Panc1 (cell line): ENCODE data around the gene ZNF324. TPM values are rescaled to one million over a fixed set of nuclear protein-coding genes. Genes with fewer than 3 reads are reported as not detected.

ENCODE experiments used
- total RNA-seq: library from RNA; stranded (reverse); gene quantifications from one replicate; pipeline ENCODE4 v1.2.1, GENCODE V29; 2021; ENCODE audit not compliant: unreplicated experiment

Gene ZNF324
- total RNA-seq, 1 experiment from 2014 or later: 12.8 TPM

Other genes starting within 250 kb of the ZNF324 start
- gene ZNF544, start 238.2 kb upstream of the ZNF324 start, total RNA-seq: 48.5 TPM
- gene ZNF8, start 188.1 kb upstream of the ZNF324 start, total RNA-seq: 12.6 TPM
- 84.0 TPM for gene ERVK3-1, start 161.7 kb upstream of the ZNF324 start, total RNA-seq
- 6.6 TPM for gene ZSCAN22, start 140.1 kb upstream of the ZNF324 start, total RNA-seq
- 47.4 TPM for gene A1BG, start 113.6 kb upstream of the ZNF324 start, total RNA-seq
- 1.9 TPM for gene ZNF497, start 104.3 kb upstream of the ZNF324 start, total RNA-seq
- 1.6 TPM for gene ZNF837, start 86.0 kb upstream of the ZNF324 start, total RNA-seq
- gene RPS5, start 79.8 kb upstream of the ZNF324 start, total RNA-seq: 1,487 TPM
- gene RNF225, start 71.4 kb upstream of the ZNF324 start, total RNA-seq: 1.6 TPM
- 29.0 TPM for gene ZNF584, start 58.4 kb upstream of the ZNF324 start, total RNA-seq
- not detected for gene ZNF132, start 26.9 kb upstream of the ZNF324 start, total RNA-seq
- gene ZNF324B, start 15.5 kb upstream of the ZNF324 start, total RNA-seq: 7.8 TPM
- gene ZNF446, start 9.3 kb downstream of the ZNF324 start, total RNA-seq: 20.7 TPM
- 10.7 TPM for gene SLC27A5, start 44.9 kb downstream of the ZNF324 start, total RNA-seq
- 24.7 TPM for gene ZBTB45, start 52.7 kb downstream of the ZNF324 start, total RNA-seq
- gene TRIM28, start 77.0 kb downstream of the ZNF324 start, total RNA-seq: 767 TPM
- 191 TPM for gene CHMP2A, start 88.0 kb downstream of the ZNF324 start, total RNA-seq
- 189 TPM for gene UBE2M, start 91.5 kb downstream of the ZNF324 start, total RNA-seq
- gene MZF1, start 106.3 kb downstream of the ZNF324 start, total RNA-seq: 25.9 TPM